ENCODE data around the gene TEX53. TPM values are rescaled to one million over a fixed set of nuclear protein-coding genes. Genes with fewer than 3 reads are reported as not detected.

TEX53 gene
- total and polyA plus RNA-seq, 8 donors = not detected

GRCh38 chr9:114695948-114696347, 38.3 kb upstream of the TEX53 start:
- TF ChIP-seq, protein P1, sequence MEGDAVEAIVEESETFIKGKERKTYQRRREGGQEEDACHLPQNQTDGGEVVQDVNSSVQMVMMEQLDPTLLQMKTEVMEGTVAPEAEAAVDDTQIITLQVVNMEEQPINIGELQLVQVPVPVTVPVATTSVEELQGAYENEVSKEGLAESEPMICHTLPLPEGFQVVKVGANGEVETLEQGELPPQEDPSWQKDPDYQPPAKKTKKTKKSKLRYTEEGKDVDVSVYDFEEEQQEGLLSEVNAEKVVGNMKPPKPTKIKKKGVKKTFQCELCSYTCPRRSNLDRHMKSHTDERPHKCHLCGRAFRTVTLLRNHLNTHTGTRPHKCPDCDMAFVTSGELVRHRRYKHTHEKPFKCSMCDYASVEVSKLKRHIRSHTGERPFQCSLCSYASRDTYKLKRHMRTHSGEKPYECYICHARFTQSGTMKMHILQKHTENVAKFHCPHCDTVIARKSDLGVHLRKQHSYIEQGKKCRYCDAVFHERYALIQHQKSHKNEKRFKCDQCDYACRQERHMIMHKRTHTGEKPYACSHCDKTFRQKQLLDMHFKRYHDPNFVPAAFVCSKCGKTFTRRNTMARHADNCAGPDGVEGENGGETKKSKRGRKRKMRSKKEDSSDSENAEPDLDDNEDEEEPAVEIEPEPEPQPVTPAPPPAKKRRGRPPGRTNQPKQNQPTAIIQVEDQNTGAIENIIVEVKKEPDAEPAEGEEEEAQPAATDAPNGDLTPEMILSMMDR (IDR thresholded peaks at IDR 0.05) = no peak
- no peak for DNase-seq
- Histone ChIP-seq H3K36me3 (no peaks in the 10 kb centered on the region), H3K9me3 (no peaks in the 10 kb centered on the region), H3K4me1 (no peaks in the 10 kb centered on the region), H3K27me3 (no peaks in the 10 kb centered on the region), H3K4me3 (no peak overlapping the region), H3K27ac (no peak overlapping the region)
- intact Hi-C loops (cut with DNase I) = no loop called here
- no peak for ATAC-seq

DNA sequence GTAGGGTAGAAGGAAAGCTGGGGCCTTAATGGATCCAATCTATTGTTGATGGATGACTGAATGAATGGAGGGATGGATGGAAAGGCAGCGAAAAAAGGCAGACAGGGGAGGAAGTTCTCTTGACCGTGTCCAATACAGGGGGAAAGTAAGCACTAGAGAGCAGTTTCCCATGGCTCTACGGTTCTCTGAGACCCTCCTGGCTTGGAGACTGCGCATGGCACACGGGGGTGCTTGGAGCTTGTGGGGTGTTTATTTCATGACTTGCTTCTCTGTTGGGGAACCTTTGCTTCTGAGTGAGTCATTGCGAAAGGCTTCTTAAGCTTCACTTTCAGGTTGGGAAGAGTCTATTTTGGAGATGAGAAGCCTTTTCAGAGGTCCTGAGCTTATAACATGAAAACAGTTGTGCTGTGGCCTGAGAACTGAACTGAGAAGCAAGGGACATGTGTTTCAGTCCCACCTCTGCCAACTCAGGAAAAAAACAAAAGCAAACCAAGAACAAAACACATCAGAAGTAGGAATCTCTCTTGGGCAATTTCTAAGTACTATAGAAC, 37.2 kb upstream of the TEX53 start:
- H3K27ac ChIP-seq = no peak overlapping the region
- DNase-seq (no peak), ATAC-seq (no peak)
- no peaks in the 10 kb centered on the region for H3K9me3 ChIP-seq
- no peaks in the 10 kb centered on the region for H3K27me3 ChIP-seq
- H3K4me1 ChIP-seq = no peaks in the 10 kb centered on the region
- intact Hi-C loops (cut with DNase I) = no loop called here
- TF ChIP-seq, protein P1 (IDR thresholded peaks at IDR 0.05) = no peak
- H3K36me3 ChIP-seq = no peaks in the 10 kb centered on the region
- H3K4me3 ChIP-seq = no peak overlapping the region

- ATAC-seq (no peak), DNase-seq (no peak)
- Histone ChIP-seq H3K36me3 (no peaks in the 10 kb centered on the region), H3K27ac (no peak overlapping the region), H3K4me3 (no peak overlapping the region), H3K4me1 (no peaks in the 10 kb centered on the region), H3K27me3 (no peaks in the 10 kb centered on the region), H3K9me3 (no peaks in the 10 kb centered on the region)
- TF ChIP-seq, protein P1 (IDR thresholded peaks at IDR 0.05) = no peak
- intact Hi-C loops (cut with DNase I) = no loop called here
Measured at GRCh38 chr9:114694146-114694545, 36.5 kb upstream of the TEX53 start.

GRCh38 chr9:114693248-114693855, 35.7 kb upstream of the TEX53 start:
- H3K9me3 ChIP-seq = no peaks in the 10 kb centered on the region
- intact Hi-C loops (cut with DNase I) = no loop called here
- peak; percentile 34 for ATAC-seq
- no peaks in the 10 kb centered on the region for H3K36me3 ChIP-seq
- DNase-seq = no peak
- no peaks in the 10 kb centered on the region for H3K4me1 ChIP-seq
- H3K27ac ChIP-seq = no peak overlapping the region
- H3K4me3 ChIP-seq = no peak overlapping the region
- H3K27me3 ChIP-seq = no peaks in the 10 kb centered on the region
- TF ChIP-seq, protein P1 (IDR thresholded peaks at IDR 0.05) = no peak

GRCh38 chr9:114691956-114692295, 34.3 kb upstream of the TEX53 start:
- ATAC-seq (no peak), DNase-seq (no peak)
- no peak overlapping the region for H3K4me3 ChIP-seq
- no peak overlapping the region for H3K27ac ChIP-seq
- H3K9me3 ChIP-seq = no peaks in the 10 kb centered on the region
- intact Hi-C loops (cut with DNase I) = no loop called here
- no peaks in the 10 kb centered on the region for H3K27me3 ChIP-seq
- TF ChIP-seq, protein P1 (IDR thresholded peaks at IDR 0.05) = no peak
- H3K4me1 ChIP-seq = no peaks in the 10 kb centered on the region
- H3K36me3 ChIP-seq = no peaks in the 10 kb centered on the region

All from left lung (tissue), 10 donors.